HT1080 (cell line): Measurements from ENCODE around the gene CASK. TPM values are rescaled to one million over a fixed set of nuclear protein-coding genes. Genes with fewer than 3 reads are reported as not detected.
"Not testable (repeated sequence)": the region's sequence is repeated elsewhere in the genome, so short reads cannot be mapped to it uniquely, and the experiment has no call there.

ENCODE experiments used
- DNase-seq: peaks from one replicate; pipeline ENCODE4 v3.0.0-alpha.2; 2015; ENCODE audit warnings: low read depth
- total RNA-seq: library from RNA; depleted of rRNA; stranded (reverse); fragments of >200 nt; shearing (Covaris generic); gene quantifications from 2 replicates; pipeline ENCODE4 v1.2.3, GENCODE V29; 2014

The CASK gene
- total RNA-seq, 1 experiment from 2014 or later, result 11.8 TPM

DNA sequence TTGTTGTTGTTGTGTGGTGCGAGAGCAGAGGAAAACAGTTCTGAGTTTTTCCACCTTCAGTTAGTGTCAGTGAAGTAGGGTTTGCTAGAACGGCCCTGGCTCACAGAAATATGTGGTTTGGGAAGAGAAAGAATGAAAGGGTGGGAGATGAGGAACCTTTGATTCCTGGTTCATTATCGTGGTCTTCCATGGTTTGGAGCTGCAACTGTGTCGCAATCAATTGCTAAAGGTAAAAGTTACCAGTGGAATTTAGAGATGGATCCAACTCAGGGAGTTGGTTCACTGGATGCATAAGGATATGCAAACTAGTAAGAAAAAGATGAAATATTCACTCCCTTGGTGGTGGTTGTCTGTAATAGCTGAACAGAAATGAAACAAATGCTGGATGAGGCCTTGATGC, 270.2 kb downstream of the CASK start:
- no peak for DNase-seq

GRCh38 chrX:41646201-41646600, 277.2 kb downstream of the CASK start:
- DNase-seq, result not testable (repeated sequence)

DNA sequence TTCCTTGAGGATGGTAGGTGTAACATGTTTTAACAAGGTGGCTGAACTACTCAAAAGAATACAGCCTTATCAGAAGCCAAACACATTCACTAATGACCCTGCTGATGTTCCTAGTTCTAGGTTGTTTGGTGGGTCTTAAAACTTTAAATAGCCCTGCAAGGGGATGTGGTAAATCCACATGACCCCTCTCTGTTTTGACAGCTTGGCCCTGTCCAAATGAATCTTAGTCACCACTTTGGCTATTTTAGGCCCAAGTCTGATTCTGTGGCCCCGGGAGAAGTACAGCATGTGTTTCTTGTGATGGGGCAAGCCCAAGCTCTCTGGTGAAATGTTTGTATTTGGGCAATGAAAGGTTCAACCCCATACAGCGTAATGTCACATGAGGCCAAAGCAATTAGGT, 289.1 kb downstream of the CASK start:
- peak; percentile 18 for DNase-seq

GRCh38 chrX:41630091-41630490, 293.3 kb downstream of the CASK start:
- DNase-seq, result no peak

DNA sequence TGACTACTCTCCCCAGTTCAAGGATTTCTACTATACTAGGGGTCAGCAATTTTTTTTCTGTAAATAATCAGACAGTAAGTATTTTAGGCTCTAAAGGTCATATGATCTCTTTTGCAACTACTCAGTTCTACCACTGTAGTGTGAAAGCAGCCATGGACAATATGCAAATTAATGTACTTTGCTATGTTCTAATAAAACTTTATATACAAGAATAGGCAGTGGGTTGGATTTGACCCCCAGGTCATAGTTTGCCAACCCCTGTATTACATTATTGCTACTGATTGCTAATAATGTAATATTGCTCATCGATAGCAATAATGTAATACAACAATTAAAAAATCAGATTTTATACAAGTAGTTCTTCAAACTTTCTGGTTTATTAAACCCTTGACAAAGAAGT, 293.8 kb downstream of the CASK start:
- DNase-seq, result no peak

GRCh38 chrX:41621222-41621723, 302.1 kb downstream of the CASK start:
- no peak for DNase-seq

- DNase-seq, result no peak
Observed at GRCh38 chrX:41619221-41619620, 304.1 kb downstream of the CASK start.

- no peak for DNase-seq
Observed at GRCh38 chrX:41616935-41617334, 306.4 kb downstream of the CASK start.

- DNase-seq, result no peak
Observed at GRCh38 chrX:41616255-41616654, 307.1 kb downstream of the CASK start.

DNA sequence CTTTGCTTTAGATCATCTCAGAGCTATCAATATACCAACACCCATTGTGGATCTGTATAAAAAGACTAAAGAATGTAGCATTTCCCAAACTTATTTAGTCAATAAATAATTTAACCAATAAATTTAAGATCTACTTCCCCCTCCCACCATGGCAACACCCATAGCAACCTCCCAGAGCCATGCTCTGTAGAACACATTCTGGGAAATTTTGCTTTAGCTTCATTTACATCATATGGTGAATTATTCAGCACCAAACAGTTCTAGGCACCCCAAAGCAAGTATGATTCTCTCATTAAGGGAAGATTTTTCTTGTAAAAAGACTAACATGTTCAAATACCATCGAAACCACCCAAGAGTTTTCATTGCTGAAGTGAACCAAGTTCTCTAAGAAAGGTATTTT, 315.1 kb downstream of the CASK start:
- no peak for DNase-seq

GRCh38 chrX:41607264-41607832, 316.0 kb downstream of the CASK start:
- DNase-seq, result no peak

- DNase-seq, result not testable (repeated sequence)
Observed at GRCh38 chrX:41606057-41606456, 317.3 kb downstream of the CASK start.

GRCh38 chrX:41604766-41605543, 318.4 kb downstream of the CASK start:
- no peak for DNase-seq

DNA sequence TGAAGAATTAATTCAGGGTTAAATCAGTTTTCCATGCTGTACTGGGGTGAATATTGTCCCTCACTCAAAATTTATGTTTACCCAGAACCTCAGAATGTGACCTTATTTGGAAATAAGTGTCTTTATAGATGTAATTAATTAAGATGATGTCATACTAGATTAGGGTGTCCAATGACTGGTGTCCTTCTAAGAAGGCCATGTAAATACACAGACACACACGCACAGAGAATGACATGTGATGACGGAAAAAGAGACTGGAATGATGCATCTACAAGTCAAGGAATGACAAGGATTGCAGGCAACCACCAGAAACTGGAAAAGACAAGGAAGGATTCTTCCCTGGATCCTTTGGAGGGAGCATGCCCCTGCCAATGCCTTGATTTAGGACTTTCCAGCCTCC, 319.2 kb downstream of the CASK start:
- DNase-seq, result no peak

GRCh38 chrX:41603596-41603995, 319.8 kb downstream of the CASK start:
- DNase-seq, result no peak

DNA sequence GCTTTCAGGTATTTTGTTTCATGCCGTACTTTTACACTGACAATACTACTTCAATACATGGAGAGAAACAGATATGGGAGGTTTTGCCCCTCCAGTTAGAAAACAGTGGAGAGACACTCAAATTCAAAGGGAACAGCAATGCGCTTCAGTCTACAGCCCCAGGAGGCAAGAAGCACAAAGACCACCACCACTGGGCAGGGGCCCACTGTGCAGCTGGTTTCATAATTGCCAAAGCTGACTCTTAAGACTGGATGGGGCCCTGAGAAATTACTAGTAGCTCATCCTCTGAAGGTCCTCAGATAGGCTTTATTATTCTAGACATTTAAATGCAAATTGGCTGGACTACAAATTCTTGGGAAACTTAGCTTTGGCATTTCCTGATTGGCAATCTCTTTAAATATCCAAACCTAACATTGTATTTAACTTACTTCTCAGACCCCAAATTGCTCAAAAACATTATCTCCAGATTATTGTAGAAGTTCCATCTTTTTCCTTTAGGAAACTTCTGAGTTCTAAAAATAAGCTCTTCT, 320.5 kb downstream of the CASK start:
- DNase-seq, result no peak

DNA sequence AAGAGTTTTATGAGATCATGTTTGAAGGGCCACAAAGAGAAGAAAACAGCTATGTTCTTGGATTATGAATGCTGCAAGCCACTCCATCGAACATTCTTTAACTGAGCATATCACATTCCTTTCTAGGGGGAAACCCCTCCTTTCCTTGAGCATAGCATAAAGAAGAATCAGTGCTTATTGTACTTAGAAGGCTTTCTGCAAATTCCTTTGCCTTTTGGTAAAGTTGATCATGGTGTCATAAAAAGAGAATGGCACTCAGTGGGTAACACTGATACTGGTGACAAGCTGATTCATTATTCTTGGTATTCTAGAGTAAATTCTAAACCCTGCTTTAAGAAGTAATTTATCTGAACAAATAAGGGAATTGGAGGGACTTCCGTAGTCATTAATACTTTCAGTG, 323.1 kb downstream of the CASK start:
- DNase-seq, result no peak

GRCh38 chrX:41599507-41599906, 323.8 kb downstream of the CASK start:
- no peak for DNase-seq

GRCh38 chrX:41596596-41596995, 326.8 kb downstream of the CASK start:
- no peak for DNase-seq

DNA sequence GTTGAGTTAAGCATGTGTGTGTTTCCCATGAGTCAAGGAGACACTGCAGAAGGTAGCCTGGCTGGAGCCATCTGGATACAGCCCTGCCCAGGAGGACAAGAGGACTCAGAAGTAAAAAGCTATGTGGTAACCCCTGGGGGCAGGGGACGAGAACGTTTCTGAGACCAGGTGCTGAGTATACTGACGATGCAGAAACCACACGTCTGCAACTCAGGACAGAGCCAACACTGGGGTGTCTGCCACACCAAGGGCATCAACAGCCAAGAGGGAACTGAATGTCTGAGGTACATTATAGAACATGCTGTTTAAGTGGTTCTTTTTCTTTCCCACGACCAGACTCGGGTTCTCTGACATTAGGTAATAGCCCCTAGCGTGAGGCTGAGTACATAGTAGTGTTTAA, 328.7 kb downstream of the CASK start:
- no peak for DNase-seq

DNA sequence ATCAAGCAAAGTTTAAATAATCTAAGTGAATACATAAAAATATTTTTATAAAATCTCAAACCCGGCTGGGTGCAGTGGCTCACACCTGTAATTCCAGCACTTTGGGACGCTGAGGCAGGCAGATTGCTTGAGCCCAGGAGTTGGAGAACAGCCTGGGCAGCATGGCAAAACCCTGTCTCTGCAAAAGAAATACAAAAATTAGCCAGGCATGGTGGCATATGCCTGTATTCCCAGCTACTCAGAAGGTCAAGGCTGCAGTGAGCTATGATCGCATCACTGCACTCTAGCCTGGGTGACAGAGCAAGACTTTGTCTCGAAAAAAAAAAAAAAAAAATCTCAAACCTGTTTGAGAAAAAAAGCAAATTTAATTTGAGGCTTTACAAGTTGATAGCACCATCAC, 331.4 kb downstream of the CASK start:
- DNase-seq, result no peak

DNA sequence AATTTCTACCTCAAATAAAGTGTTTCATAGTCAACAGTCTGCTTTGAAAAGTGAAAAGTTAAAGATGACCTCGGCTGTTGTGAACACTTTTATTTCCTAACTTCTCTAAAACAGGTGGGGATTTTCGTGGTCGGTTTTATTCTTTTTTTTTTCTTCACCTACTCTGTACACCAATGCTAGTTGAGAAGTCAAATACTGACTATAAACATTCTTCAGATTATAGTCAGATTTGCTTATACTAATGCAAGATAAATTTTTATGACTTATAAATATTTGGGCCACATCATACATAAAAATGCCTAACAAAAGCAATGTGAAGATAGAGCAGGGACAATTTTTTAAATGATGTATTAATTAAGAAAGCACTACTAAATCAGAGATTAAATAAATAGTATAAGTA, 332.7 kb downstream of the CASK start:
- DNase-seq, result no peak
